Tibial nerve (tissue), 4 donors: ENCODE data around the gene FHAD1. TPM values are rescaled to one million over a fixed set of nuclear protein-coding genes. Genes with fewer than 3 reads are reported as not detected.
"Not testable (repeated sequence)": the region's sequence is repeated elsewhere in the genome, so short reads cannot be mapped to it uniquely, and the experiment has no call there.

ENCODE experiments used
- DNase-seq, 2 donors: peaks; one replicate each; pipeline ENCODE4 v3.0.0-alpha.2; 2019; ENCODE audit warnings: low spot score in 2 of 2
- H3K27ac ChIP-seq, 4 donors: fragments of 200-600 bp; sonication (generic) in 3 of 4; one replicate each; pipeline ENCODE4 v1.5.1; 2017 to 2019; ENCODE audit warnings: mild to moderate bottlenecking in 1 of 4
- H3K27me3 ChIP-seq, 2 donors: fragments of 200-600 bp; sonication (generic) in 1 of 2; one replicate each; pipeline versions ENCODE4 v1.5.1 to v1.6.0; 2017 to 2019
- H3K36me3 ChIP-seq, 3 donors: fragments of 200-600 bp; sonication (generic); one replicate each; pipeline ENCODE4 v1.5.1; 2018 to 2019
- H3K4me1 ChIP-seq, 4 donors: fragments of 200-600 bp; sonication (generic) in 3 of 4; one replicate each; pipeline ENCODE4 v1.5.1; 2017 to 2019
- H3K4me3 ChIP-seq, 4 donors: fragments of 200-600 bp; sonication (generic) in 3 of 4; one replicate each; pipeline ENCODE4 v1.5.1; 2017 to 2019; ENCODE audit warnings: mild to moderate bottlenecking in 1 of 4, moderate library complexity in 1 of 4
- H3K9me3 ChIP-seq, 4 donors: fragments of 200-600 bp; sonication (generic) in 3 of 4; one replicate each; pipeline ENCODE4 v1.5.1; 2017 to 2019
- CTCF ChIP-seq, 5 experiments: fragments of 200-600 bp in 3 of 5; fragments of 450-650 bp in 2 of 5; sonication (generic) in 3 of 5; IDR thresholded peaks; one replicate each; pipeline ENCODE4 v1.5.1; 2016 to 2019; ENCODE audit warnings: antibody characterized with exemption in 5 of 5, mild to moderate bottlenecking in 3 of 5, moderate library complexity in 2 of 5
- EP300 ChIP-seq, 2 donors: sonication (generic); formaldehyde crosslinking; IDR thresholded peaks; one replicate each; pipeline ENCODE4 v1.6.1; 2017; ENCODE audit warnings: antibody characterized with exemption in 2 of 2, mild to moderate bottlenecking in 1 of 2
- POLR2A ChIP-seq, 2 donors: fragments of 450-650 bp; IDR thresholded peaks; one replicate each; pipeline ENCODE4 v1.6.1; 2017; ENCODE audit warnings: antibody characterized with exemption in 2 of 2, mild to moderate bottlenecking in 2 of 2, moderate library complexity in 2 of 2
- WGBS, 2 donors: methylation state at CpG; one replicate each; pipeline ENCODE4 v1.1.5; 2018; 5-methylcytosine and 5-hydroxymethylcytosine counted together
- total RNA-seq, 4 donors: library from RNA; depleted of rRNA; stranded (reverse); fragments of >200 nt; gene quantifications; one replicate each; pipeline ENCODE4 v1.1.0, GENCODE V29; 2016

Gene FHAD1
- total RNA-seq, 4 donors from 2014 or later: 0.30 to 0.63 TPM; not detected in 2

- Histone ChIP-seq H3K27me3 (no peaks in the 10 kb centered on the region), H3K9me3 (no peaks in the 10 kb centered on the region), H3K36me3 (no peaks in the 10 kb centered on the region), H3K4me3 (no peak overlapping the region), H3K27ac (no peak overlapping the region), H3K4me1 (no peaks in the 10 kb centered on the region)
- TF ChIP-seq EP300 (IDR thresholded peaks at IDR 0.05) (no peak), POLR2A (IDR thresholded peaks at IDR 0.05) (no peak), CTCF (IDR thresholded peaks at IDR 0.05) (no peak)
- DNase-seq: no peak
- 79 to 80% methylated on average over 6 of the region's 6 CpGs for WGBS, 2 donors
Observed at GRCh38 chr1:15303935-15304334, 56.9 kb downstream of the FHAD1 start.

DNA sequence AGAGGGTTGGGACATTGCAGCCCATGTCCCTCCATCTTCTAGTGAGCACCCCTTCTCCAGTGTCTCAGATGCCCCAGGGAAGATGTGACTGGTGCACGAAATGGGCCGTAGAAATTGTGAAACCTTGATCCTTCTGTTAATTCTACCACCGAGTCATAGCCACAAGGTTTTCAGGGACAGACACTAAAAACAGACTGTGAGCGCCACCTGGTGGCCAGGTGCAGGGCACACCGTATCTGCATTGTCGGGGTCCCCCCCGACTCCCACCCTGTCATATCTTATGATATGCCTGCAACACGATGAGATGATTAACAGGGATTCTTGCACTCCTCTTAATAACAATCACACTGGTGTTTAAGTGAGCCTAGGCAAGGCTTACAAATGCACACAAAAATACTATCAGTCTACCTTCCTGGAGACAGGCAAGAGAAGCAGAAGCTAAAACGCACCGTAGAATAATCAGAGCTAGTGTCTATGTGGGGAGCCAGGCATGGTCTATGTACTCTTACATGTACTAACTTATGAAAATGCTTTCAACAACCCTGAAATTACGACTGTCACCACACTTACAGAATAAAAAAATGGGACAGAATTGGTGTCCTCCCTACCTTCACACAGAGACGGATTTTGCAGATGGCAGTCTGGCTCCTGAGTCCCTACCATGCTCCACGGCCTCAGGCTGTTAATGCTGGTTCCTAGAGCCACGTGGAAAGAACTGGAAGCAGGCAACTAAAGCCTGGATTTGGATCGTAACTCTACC is 57.9 kb downstream of the FHAD1 start:
- no peaks in the 10 kb centered on the region for H3K36me3 ChIP-seq
- WGBS, 2 donors: 32% methylated on average over 15 of the region's 15 CpGs
- no peak overlapping the region for H3K27ac ChIP-seq
- peak; percentile 31 to 66 for DNase-seq
- no peaks in the 10 kb centered on the region for H3K9me3 ChIP-seq
- H3K4me1 ChIP-seq: no peaks in the 10 kb centered on the region
- H3K27me3 ChIP-seq: no peaks in the 10 kb centered on the region
- TF ChIP-seq EP300 (IDR thresholded peaks at IDR 0.05) (no peak), CTCF (IDR thresholded peaks at IDR 0.05) (peak; percentile 46 to 87 (median 69)), POLR2A (IDR thresholded peaks at IDR 0.05) (no peak)
- no peak overlapping the region for H3K4me3 ChIP-seq

GRCh38 chr1:15305468-15305770 is 58.4 kb downstream of the FHAD1 start:
- H3K27ac ChIP-seq: no peak overlapping the region
- H3K27me3 ChIP-seq: no peaks in the 10 kb centered on the region
- H3K4me1 ChIP-seq: no peaks in the 10 kb centered on the region
- no peak for TF ChIP-seq EP300 (IDR thresholded peaks at IDR 0.05)
- TF ChIP-seq POLR2A (IDR thresholded peaks at IDR 0.05): no peak
- TF ChIP-seq CTCF (IDR thresholded peaks at IDR 0.05): no peak
- no peak overlapping the region for H3K4me3 ChIP-seq
- H3K36me3 ChIP-seq: no peaks in the 10 kb centered on the region
- H3K9me3 ChIP-seq: no peaks in the 10 kb centered on the region
- 77 to 86% methylated on average over 7 of the region's 7 CpGs for WGBS, 2 donors
- no peak for DNase-seq

GRCh38 chr1:15306352-15306751 is 59.3 kb downstream of the FHAD1 start:
- H3K36me3 ChIP-seq, H3K4me1 ChIP-seq, H3K27me3 ChIP-seq, H3K27ac ChIP-seq, H3K4me3 ChIP-seq, DNase-seq, H3K9me3 ChIP-seq: not testable (repeated sequence)
- WGBS, 2 donors: 90 to 100% methylated on average over 1 of the region's 1 CpG

- Histone ChIP-seq H3K4me1 (no peaks in the 10 kb centered on the region), H3K27ac (peak overlapping the region in 1 of 4 donors; percentile 11), H3K36me3 (no peaks in the 10 kb centered on the region), H3K4me3 (no peak overlapping the region), H3K27me3 (no peaks in the 10 kb centered on the region), H3K9me3 (peaks cover 0 to 12% (median 0%) of the 10 kb centered on the region in 4 donors)
- no peak for TF ChIP-seq EP300 (IDR thresholded peaks at IDR 0.05)
- TF ChIP-seq CTCF (IDR thresholded peaks at IDR 0.05): no peak
- no peak for TF ChIP-seq POLR2A (IDR thresholded peaks at IDR 0.05)
- DNase-seq: no peak
- 56 to 83% methylated on average over 1 of the region's 1 CpG for WGBS, 2 donors
Observed at GRCh38 chr1:15308135-15308534, 61.1 kb downstream of the FHAD1 start.
